ENCODE measurements around the gene CTDNEP1.

- TF ChIP-seq, protein P1, sequence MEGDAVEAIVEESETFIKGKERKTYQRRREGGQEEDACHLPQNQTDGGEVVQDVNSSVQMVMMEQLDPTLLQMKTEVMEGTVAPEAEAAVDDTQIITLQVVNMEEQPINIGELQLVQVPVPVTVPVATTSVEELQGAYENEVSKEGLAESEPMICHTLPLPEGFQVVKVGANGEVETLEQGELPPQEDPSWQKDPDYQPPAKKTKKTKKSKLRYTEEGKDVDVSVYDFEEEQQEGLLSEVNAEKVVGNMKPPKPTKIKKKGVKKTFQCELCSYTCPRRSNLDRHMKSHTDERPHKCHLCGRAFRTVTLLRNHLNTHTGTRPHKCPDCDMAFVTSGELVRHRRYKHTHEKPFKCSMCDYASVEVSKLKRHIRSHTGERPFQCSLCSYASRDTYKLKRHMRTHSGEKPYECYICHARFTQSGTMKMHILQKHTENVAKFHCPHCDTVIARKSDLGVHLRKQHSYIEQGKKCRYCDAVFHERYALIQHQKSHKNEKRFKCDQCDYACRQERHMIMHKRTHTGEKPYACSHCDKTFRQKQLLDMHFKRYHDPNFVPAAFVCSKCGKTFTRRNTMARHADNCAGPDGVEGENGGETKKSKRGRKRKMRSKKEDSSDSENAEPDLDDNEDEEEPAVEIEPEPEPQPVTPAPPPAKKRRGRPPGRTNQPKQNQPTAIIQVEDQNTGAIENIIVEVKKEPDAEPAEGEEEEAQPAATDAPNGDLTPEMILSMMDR (IDR thresholded peaks at IDR 0.05): no peak
- no peak for TF ChIP-seq POLR2A (IDR thresholded peaks at IDR 0.05)
Measured at GRCh38 chr17:7249830-7250229, 1.7 kb downstream of the CTDNEP1 start.
